Motor neuron (in vitro differentiated cells): ENCODE data around the gene NCF4. TPM values are rescaled to one million over a fixed set of nuclear protein-coding genes. Genes with fewer than 3 reads are reported as not detected.

Experiments
- ATAC-seq, 8 experiments: fragments of 200-7000 bp; cut with Tn5 transposase; replicated peaks in 6 of 8; 2 replicates each; pipeline ENCODE4 v1.8.0; 2021; ENCODE audit warnings: mild to moderate bottlenecking in 8 of 8, moderate library complexity in 8 of 8
- H3K27ac ChIP-seq, 2 donors: fragments of 250-450 bp; sonication (Bioruptor Pico); 2 replicates each; pipeline ENCODE4 v1.9.0; 2021; ENCODE audit warnings: antibody characterized with exemption in 2 of 2, mild to moderate bottlenecking in 2 of 2, moderate library complexity in 1 of 2
- H3K4me1 ChIP-seq, 2 donors: fragments of 250-450 bp; sonication (Bioruptor Pico); replicated peaks in 1 of 2; 2 replicates each; pipeline ENCODE4 v1.6.1; 2021; ENCODE audit warnings: antibody characterized with exemption in 2 of 2, mild to moderate bottlenecking in 2 of 2, moderate library complexity in 1 of 2
- H3K4me3 ChIP-seq, 5 donors: fragments of 250-450 bp; sonication (Bioruptor Pico); 2 replicates each; pipeline ENCODE4 v1.9.0; 2021; ENCODE audit warnings: antibody characterized with exemption in 5 of 5, mild to moderate bottlenecking in 5 of 5, moderate library complexity in 4 of 5
- WGBS, 10 experiments: fragments of 450-650 bp; shearing (Covaris generic); methylation state at CpG; one replicate each; pipeline ENCODE4 v1.0.0; 2022; 5-methylcytosine and 5-hydroxymethylcytosine counted together
- in situ Hi-C, 9 experiments: fragments of 400-800 bp; cut with MboI; loops; one replicate each; pipeline ENCODE4 v1.15.0; 2021; ENCODE audit warnings: low sequenced_read_pairs in 9 of 9, low pct_unique_long_range_greater_than_20kb in 2 of 9; ENCODE audit not compliant: unreplicated experiment in 9 of 9
- total RNA-seq, 8 experiments: library from RNA; unstranded; fragments of 300-600 nt; gene quantifications; 2 replicates each; pipeline versions ENCODE4 v1.2.3 to v1.2.4, GENCODE V29; 2022

Gene NCF4
- total RNA-seq, 8 experiments from 2014 or later = 0.05 to 0.81 (median 0.21) TPM; not detected in 5

DNA sequence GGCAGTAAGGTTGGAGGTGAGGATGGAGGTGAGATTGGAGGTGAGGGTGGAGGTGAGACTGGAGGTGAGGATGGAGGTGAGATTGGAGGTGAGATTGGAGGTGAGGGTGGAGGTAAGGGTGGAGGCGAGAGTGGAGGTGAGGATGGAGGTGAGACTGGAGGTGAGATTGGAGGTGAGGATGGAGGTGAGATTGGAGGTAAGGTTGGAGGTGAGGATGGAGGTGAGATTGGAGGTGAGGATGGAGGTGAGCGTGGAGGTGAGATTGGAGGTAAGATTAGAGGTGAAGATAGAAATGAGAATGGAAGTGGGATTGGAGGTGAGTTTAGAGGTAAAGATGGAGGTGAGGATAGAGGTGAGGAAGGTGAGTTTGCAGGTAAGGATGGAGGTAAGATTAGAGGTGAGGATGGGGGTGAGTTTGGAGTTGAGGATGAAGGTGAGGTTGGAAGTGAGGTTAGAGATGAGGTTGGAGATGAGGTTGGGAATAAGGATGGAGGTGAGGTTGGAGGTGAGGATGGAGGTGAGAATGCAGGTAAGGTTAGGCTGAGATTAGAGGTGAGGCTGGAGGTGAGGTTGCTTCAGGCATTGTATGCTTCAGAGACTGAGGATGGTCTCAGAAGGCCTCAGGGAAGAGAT, 12.2 kb downstream of the NCF4 start:
- no peak overlapping the region for H3K4me3 ChIP-seq
- ATAC-seq = no peak
- no peaks in the 10 kb centered on the region for H3K4me1 ChIP-seq
- WGBS, 10 experiments = 0 to 93% (median 79%) methylated on average over 1 to 2 of the region's 2 CpGs
- no peak overlapping the region for H3K27ac ChIP-seq
- in situ Hi-C loops = loop anchor here in 2 of 9 experiments (10.0 to 25.0 kb wide), 3 partner anchors 102 to 336 kb away; partner anchors contain the start of gene EIF3D (in 1 of the 2)

DNA sequence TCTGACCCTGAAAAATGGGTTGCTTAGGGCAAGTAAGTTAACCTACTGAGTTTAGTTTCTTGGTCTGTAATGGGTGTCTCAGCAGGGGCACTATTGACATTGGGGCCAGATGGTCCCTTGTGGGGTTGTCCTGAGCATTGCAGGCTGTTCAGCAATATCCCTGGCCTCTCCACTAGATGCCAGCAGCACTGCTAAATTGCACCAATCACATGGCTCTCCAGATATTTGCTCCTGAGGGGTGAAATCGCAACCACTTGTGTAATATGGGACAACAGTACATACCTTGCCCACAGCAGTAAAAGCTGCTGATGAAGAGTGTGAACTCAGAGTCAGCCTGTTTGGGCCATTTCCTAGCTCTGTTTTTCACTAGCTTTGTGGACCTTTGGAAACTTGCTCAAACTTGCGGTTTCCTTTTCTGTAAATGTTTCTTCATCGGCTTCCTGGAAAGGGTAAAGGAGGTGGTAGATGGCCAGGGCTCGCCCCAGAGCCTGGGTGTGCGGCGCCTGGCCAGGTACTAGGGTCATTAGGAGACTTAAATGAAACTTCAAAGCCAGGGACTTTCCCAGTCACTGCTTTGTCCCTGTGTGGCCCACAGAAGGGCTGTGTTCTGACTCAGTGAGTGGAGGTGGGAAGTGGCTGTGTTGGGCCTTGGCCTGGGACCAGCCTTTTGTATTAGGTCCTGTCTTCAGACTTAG, 13.0 kb downstream of the NCF4 start:
- WGBS, 10 experiments = 10 to 88% (median 65%) methylated on average over 1 to 4 of the region's 6 CpGs; no CpG with 5 or more reads in 4 of the 10 experiments
- Histone ChIP-seq H3K27ac (no peak overlapping the region), H3K4me1 (no peaks in the 10 kb centered on the region), H3K4me3 (no peak overlapping the region)
- in situ Hi-C loops = loop anchor here in 2 of 9 experiments (10.0 to 25.0 kb wide), 3 partner anchors 101 to 336 kb away; partner anchors contain the start of gene EIF3D (in 1 of the 2)
- ATAC-seq = peak in 4 of 8 experiments; percentile 54 to 99 (median 94)

DNA sequence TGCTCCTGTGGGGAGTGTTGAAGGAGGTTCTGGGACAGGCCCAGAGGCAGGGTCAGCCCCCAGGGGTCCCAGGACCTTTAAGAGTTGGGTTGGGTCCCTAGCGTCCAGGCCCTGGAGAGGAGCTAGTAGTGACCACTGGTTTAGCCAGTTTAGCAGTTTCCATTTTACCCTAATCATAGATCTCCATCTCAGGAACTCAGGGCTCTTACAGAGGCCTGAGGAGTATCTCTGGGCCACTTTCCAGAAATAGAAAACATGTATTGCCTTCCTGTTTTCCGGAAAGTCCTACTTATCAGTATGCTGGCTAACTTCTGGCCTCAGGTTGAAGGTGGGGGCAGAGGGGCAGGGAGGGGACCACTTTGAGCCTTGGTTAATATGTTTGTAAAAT, 13.5 kb downstream of the NCF4 start:
- no peak for ATAC-seq
- 20 to 50% (median 42%) methylated on average over 1 of the region's 2 CpGs; no CpG with 5 or more reads in 6 of the 10 experiments for WGBS, 10 experiments
- in situ Hi-C loops = loop anchor here in 2 of 9 experiments (10.0 to 25.0 kb wide), 3 partner anchors 100 to 337 kb away; partner anchors contain the start of gene EIF3D (in 1 of the 2)

DNA sequence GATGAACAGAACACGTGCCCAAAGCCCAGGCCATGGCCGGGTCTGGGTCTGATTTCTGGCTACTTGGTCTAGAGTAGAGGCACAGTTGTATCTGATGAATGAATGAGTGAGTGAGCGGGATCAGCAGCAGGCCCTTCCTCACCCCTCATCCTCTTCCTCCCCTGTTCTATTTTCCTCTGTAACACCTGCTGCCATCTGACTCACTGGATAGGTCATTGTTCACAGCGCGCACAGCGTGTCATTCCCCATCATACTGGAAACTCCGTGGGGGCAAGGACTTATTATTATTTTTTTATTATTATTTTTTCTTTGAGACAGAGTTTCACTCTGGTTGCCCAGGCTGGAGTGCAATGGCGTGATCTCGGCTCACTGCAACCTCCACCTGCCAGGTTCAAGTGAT, 13.9 kb downstream of the NCF4 start:
- H3K27ac ChIP-seq = no peak overlapping the region
- no peaks in the 10 kb centered on the region for H3K4me1 ChIP-seq
- in situ Hi-C loops = loop anchor here in 2 of 9 experiments (10.0 to 25.0 kb wide), 3 partner anchors 100 to 337 kb away; partner anchors contain the start of gene EIF3D (in 1 of the 2)
- no peak for ATAC-seq
- 60 to 100% (median 85%) methylated on average over 1 to 7 of the region's 9 CpGs; no CpG with 5 or more reads in 1 of the 10 experiments for WGBS, 10 experiments
- H3K4me3 ChIP-seq = no peak overlapping the region

More for the DNA sequence above, 13.5 kb downstream of the NCF4 start:
- H3K27ac ChIP-seq = no peak overlapping the region
- no peaks in the 10 kb centered on the region for H3K4me1 ChIP-seq
- no peak overlapping the region for H3K4me3 ChIP-seq

DNA sequence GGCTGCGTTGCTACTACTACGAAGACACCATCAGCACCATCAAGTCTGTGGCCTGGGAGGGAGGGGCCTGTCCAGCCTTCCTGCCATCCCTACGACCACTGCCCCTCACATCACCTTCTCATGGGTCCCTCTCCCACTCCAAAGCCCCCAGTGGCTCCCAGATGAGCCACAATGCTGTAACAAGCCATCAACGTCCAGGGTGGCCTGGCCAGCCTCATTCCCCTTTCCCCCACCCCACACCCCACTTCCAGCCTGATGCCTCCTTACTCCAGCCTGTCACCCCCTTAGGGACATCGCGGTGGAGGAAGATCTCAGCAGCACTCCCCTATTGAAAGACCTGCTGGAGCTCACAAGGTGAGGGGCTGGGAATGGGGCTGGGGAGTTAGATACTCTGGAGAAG, 14.9 kb downstream of the NCF4 start:
- Histone ChIP-seq H3K27ac (no peak overlapping the region), H3K4me1 (no peaks in the 10 kb centered on the region), H3K4me3 (no peak overlapping the region)
- WGBS, 10 experiments = 93% methylated on average over 3 of the region's 6 CpGs; no CpG with 5 or more reads in 9 of the 10 experiments
- ATAC-seq = no peak
- in situ Hi-C loops = loop anchor here in 1 of 9 experiments (10.0 kb wide), 1 partner anchor 99 kb away; no protein-coding TSS in a partner anchor

DNA sequence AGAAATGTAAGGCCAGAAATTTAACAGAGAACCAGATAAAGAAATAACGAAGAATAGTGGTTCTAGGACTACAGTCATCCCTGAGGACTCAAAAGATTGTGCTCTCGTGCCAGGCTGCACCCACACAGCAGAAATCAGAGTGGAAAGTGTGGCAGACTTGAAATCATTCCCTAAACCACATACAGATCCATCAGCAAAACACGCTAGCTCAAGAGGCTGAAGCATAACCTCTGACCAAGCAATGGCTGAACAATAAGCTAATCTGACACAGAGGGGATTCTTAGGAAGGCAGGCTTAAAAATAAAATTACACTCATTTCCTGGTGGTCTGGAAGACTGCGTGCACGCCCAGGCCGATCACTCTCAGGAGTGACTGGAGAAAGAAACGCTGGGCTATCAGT, 19.0 kb downstream of the NCF4 start:
- in situ Hi-C loops = loop anchor here in 1 of 9 experiments (10.0 kb wide), 1 partner anchor 95 kb away; no protein-coding TSS in a partner anchor
- Histone ChIP-seq H3K27ac (no peak overlapping the region), H3K4me1 (no peaks in the 10 kb centered on the region), H3K4me3 (no peak overlapping the region)
- WGBS, 10 experiments = 0 to 100% (median 66%) methylated on average over 2 to 7 of the region's 7 CpGs; no CpG with 5 or more reads in 1 of the 10 experiments
- ATAC-seq = no peak

DNA sequence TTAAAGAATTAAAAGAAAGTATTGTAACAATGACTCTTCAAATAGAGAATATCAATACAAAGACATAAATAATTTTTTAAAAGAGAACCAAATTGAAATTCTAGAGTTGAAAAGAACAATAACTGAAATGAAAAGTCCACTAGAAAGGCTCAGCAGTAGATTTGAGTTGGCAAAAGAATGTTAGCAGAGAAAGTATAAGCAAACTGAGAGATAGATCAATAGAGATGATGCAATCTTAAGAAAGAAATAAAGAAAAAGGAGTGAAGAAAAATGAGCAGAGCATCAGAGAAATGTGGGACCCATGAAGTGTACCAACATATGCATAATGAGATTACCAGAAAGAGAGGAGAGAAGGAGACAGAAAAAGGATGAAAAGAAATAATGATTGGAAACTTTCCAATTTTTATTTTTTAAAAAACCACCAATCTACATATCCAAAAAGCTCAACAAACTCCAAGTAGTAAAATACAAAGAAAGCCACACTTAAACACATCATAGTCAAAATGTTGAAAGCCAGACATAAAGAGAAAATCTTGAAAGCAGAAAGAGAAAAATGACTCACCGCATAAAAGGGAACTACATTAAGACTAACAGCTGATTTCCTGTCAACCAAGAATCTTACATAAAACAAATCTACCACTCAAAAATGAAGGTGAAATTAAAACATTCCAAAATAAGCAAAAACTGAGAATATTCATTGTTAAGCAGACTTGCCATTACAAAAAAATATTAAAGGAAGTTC, 20.9 kb downstream of the NCF4 start:
- H3K27ac ChIP-seq = no peak overlapping the region
- no peak overlapping the region for H3K4me3 ChIP-seq
- 6 to 100% (median 93%) methylated on average over 1 of the region's 1 CpG for WGBS, 10 experiments
- no peak for ATAC-seq
- H3K4me1 ChIP-seq = no peaks in the 10 kb centered on the region
- in situ Hi-C loops = no loop called here

DNA sequence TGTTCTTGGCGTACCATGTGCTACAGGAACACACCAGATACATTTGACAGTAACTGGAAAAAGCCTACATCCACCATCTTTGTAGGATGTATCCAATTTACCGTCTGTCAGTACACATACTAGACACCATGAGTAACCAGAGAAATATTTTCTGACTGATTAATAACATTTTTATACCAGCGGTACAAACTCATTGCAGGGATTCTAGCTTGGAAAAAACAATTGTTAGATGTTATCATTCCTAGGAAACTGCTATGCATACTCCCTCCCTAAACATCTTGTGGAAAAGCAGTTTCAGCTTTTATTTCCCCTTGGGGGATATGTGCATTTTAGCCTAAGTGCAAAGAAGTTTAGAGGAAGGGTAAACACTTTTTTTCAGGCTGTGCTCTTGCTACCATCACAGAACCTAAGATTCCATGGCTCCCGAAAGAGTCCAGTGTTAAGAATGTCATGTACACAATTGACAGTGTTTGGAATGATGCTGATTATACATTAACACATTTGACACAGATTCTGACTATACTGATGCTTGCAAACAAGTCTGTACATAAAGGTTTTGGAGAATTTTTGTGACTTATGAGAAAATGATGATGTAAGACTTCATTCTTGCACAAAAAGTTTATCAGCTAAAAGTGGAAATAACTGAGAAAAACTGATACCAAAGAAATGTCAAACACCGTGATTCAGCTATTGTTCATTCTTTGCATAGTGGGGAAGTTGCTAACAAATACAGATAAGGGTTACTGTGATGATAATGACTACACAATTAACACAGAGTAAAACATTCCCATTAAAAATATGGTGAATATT, 23.7 kb downstream of the NCF4 start:
- Histone ChIP-seq H3K27ac (no peak overlapping the region), H3K4me1 (no peaks in the 10 kb centered on the region), H3K4me3 (no peak overlapping the region)
- in situ Hi-C loops = no loop called here
- peak in 3 of 8 experiments; percentile 39 to 69 (median 52) for ATAC-seq
- WGBS, 10 experiments = 0 to 92% (median 76%) methylated on average over 2 to 5 of the region's 5 CpGs; no CpG with 5 or more reads in 1 of the 10 experiments

DNA sequence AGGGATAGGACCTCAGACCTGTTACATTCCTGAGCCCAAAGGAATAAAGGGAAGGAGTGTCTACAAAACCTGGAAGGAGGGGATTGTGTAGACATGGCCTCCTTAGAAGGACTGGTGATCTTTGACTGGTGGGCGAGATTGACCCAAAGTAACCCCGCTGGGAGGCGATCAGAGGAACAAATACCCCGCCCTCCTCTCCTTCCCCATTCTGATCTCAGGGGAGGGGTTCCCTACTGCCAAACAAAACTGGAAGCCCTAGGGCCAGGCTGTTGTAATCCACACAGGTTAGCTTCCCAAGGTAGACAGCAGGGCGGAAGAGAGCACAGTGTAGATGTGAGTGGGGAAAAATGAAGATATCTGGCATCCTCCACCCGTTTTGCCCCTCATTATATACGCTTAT, 24.7 kb downstream of the NCF4 start:
- 34 to 100% (median 74%) methylated on average over 1 to 3 of the region's 7 CpGs; no CpG with 5 or more reads in 2 of the 10 experiments for WGBS, 10 experiments
- in situ Hi-C loops = no loop called here

DNA sequence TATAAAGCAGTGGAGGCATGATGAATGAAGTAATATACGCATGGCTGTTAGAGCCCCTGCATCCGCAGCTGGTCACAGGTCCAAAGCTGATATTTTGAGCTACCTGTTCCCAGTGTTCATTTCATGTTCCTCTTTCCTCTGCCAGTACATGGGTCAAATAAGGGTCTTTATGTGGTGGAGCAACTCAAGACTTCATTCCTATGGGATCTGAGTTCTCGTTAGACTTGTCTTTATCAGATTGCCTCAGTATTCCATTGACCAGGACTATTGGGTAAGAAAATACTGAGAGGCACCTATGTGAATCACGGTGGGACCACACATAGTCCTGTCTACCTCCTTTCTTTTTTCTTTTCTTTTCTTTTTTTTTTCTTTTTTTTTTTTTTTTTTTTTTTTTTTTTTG, 25.2 kb downstream of the NCF4 start:
- in situ Hi-C loops = no loop called here
- Histone ChIP-seq H3K4me3 (no peak overlapping the region), H3K27ac (no peak overlapping the region), H3K4me1 (no peaks in the 10 kb centered on the region)
- 40 to 89% (median 52%) methylated on average over 1 to 4 of the region's 4 CpGs; no CpG with 5 or more reads in 1 of the 10 experiments for WGBS, 10 experiments
- no peak for ATAC-seq

More for the DNA sequence above, 24.7 kb downstream of the NCF4 start:
- no peak for ATAC-seq
- no peak overlapping the region for H3K27ac ChIP-seq
- no peak overlapping the region for H3K4me3 ChIP-seq
- H3K4me1 ChIP-seq = no peaks in the 10 kb centered on the region

DNA sequence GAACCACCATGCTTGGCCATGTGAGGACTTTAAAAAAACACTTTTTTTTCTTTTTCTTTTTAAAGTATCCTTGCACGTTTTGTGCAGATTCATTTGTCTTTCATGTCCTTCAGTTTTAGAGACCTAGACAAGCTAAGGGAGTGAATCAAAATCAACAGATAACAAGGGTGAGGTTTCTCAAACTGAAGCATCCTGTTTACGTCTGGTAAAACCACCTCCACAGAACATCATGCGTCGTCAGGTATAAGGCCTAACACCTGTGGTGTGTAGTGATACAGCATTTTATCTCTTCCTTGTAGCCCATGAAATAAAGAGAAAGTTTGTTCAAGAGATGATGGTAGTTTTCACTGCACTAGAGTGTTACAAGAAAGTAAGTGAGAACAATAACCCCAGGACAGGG, 26.4 kb downstream of the NCF4 start:
- ATAC-seq = no peak
- no peaks in the 10 kb centered on the region for H3K4me1 ChIP-seq
- WGBS, 10 experiments = 21 to 93% (median 68%) methylated on average over 1 to 4 of the region's 4 CpGs; no CpG with 5 or more reads in 1 of the 10 experiments
- H3K4me3 ChIP-seq = no peak overlapping the region
- in situ Hi-C loops = no loop called here
- H3K27ac ChIP-seq = no peak overlapping the region

DNA sequence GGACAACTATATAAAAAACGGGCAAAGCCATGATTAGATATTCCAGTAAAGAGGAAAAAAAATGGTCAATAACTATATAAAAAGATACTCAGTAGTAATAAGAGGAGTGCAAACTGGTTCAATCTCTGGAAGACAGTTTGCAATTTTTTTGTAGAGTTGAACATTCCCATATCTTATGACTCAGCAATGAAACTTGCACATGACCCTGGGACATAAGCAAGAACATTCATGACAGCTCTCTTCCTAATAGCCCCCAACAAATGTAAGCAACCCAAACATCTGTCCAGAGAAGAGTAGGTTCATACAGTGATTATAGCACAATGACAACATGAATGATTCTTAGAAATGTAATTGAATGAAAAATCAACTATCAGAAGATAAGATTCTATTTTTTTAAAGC, 30.8 kb downstream of the NCF4 start:
- peak in 1 of 8 experiments; percentile 14 for ATAC-seq
- in situ Hi-C loops = no loop called here
- 0 to 80% (median 36%) methylated on average over 1 of the region's 1 CpG; no CpG with 5 or more reads in 1 of the 10 experiments for WGBS, 10 experiments
- H3K4me1 ChIP-seq = no peaks in the 10 kb centered on the region
- H3K27ac ChIP-seq = no peak overlapping the region
- H3K4me3 ChIP-seq = no peak overlapping the region
